ENCODE measurements around the gene PDGFRB. TPM values are rescaled to one million over a fixed set of nuclear protein-coding genes. Genes with fewer than 3 reads are reported as not detected.

Gene PDGFRB
- total and polyA plus RNA-seq, 2 of the 4 experiments (the other 2 are of a cell fraction): 108 to 124 TPM

GRCh38 chr5:150153957-150154617 lies 1.6 kb downstream of the PDGFRB start (continued):
- no peak for TF ChIP-seq USF2 (IDR thresholded peaks at IDR 0.05; ENCODE audit: low read depth, low read length)

- H3K36me3 ChIP-seq (ENCODE audit: control insufficient read depth, insufficient read depth, low read length): peaks cover 43% of the 10 kb centered on the region
- intact Hi-C loops (cut with micrococcal nuclease): no loop called here
- H3K4me2 ChIP-seq (ENCODE audit: low read depth, low read length): peak overlapping the region; percentile 93
- peak overlapping the region; percentile 99 for H3K9ac ChIP-seq (ENCODE audit: low read depth, low read length)
- H3K4me1 ChIP-seq (ENCODE audit: control insufficient read depth, insufficient read depth, low read length): peaks cover 41% of the 10 kb centered on the region
- DNase-seq (peak; percentile 16), ATAC-seq (ENCODE audit: low read depth) (no peak)
- H3K9me3 ChIP-seq (ENCODE audit: control insufficient read depth, insufficient read depth, low read length): no peaks in the 10 kb centered on the region
- peak overlapping the region; percentile 85 for H2BK120ac ChIP-seq (ENCODE audit: low read depth, low read length)
- ChIA-PET POLR2A (ENCODE audit: unreplicated experiment) (interaction anchor here (0.6 to 1.2 kb wide), 2 partner anchors 10 to 147 kb away, joined by 3 to 5 read pairs; no protein-coding TSS in a partner anchor), CTCF (interaction anchor here (0.6 to 1.4 kb wide), 2 partner anchors 67 to 89 kb away, joined by 3 read pairs; no protein-coding TSS in a partner anchor)
- H3K14ac ChIP-seq (replicated peaks; ENCODE audit: low read depth, low read length): peak overlapping the region; percentile 96
- peak overlapping the region; percentile 56 for H2BK20ac ChIP-seq (ENCODE audit: low read depth, low read length)
- peak overlapping the region; percentile 94 for H2AK5ac ChIP-seq (ENCODE audit: low read depth, low read length)
- peaks cover 5 to 66% of the 10 kb centered on the region in 2 experiments for H3K79me1 ChIP-seq (ENCODE audit: low read depth in 1 of 2, low read length in 2 of 2)
- H3K23ac ChIP-seq (ENCODE audit: low read depth, low read length): peak overlapping the region; percentile 94
- peak overlapping the region; percentile 88; the same call in 1 of the 2 replicates for H3K56ac ChIP-seq (ENCODE audit: extremely low read depth, insufficient read depth, low read length)
- WGBS, 2 experiments (ENCODE audit: extremely low coverage in 2 of 2, insufficient read length in 1 of 2): 17% methylated on average over 1 of the region's 2 CpGs; no CpG with 5 or more reads in 1 of the 2 experiments
- H2BK15ac ChIP-seq (ENCODE audit: low read depth, low read length): peak overlapping the region; percentile 31; the same call in 2 of the 3 replicates
- H2AFZ ChIP-seq (replicated peaks; ENCODE audit: low read length, poor library complexity): peak overlapping the region; percentile 9
- dilution Hi-C loops (cut with HindIII; ENCODE audit: low sequenced_read_pairs, unreplicated experiment): no loop called here
- peak overlapping the region; percentile 91 for H2BK5ac ChIP-seq (ENCODE audit: low read depth, low read length, poor library complexity, severe bottlenecking)
- H4K5ac ChIP-seq (ENCODE audit: low read depth, low read length): peak overlapping the region; percentile 8; the same call in 1 of the 2 replicates
- H3K27me3 ChIP-seq (ENCODE audit: control insufficient read depth, insufficient read depth, low read length): no peaks in the 10 kb centered on the region
- H4K20me1 ChIP-seq (ENCODE audit: insufficient read depth, low read length): peaks cover 48% of the 10 kb centered on the region
- H3K18ac ChIP-seq (ENCODE audit: low read depth, low read length): peak overlapping the region; percentile 83
- TF ChIP-seq RCOR1 (IDR thresholded peaks at IDR 0.05; ENCODE audit: insufficient replicate concordance, low read length): no peak
- no peak for TF ChIP-seq ELK1 (IDR thresholded peaks at IDR 0.05; ENCODE audit: borderline replicate concordance, low read depth, low read length)
- TF ChIP-seq RFX5 (IDR thresholded peaks at IDR 0.05; ENCODE audit: low read depth, low read length): no peak
- TF ChIP-seq NFE2L2 (IDR thresholded peaks at IDR 0.05; ENCODE audit: low read depth, low read length): no peak
- no peak for TF ChIP-seq FOS (IDR thresholded peaks at IDR 0.05; ENCODE audit: low read depth, low read length)
- TF ChIP-seq SMC3 (IDR thresholded peaks at IDR 0.05; ENCODE audit: low read depth, low read length): no peak
- TF ChIP-seq BHLHE40 (IDR thresholded peaks at IDR 0.05; ENCODE audit: low read depth, low read length): no peak
- TF ChIP-seq CEBPB (IDR thresholded peaks at IDR 0.05; ENCODE audit: low read depth, low read length): no peak
- TF ChIP-seq POLR2A (IDR thresholded peaks at IDR 0.05; ENCODE audit: low read depth, low read length): no peak
- peak overlapping the region; percentile 99 for H3K4ac ChIP-seq (ENCODE audit: low read depth, low read length)
- in situ Hi-C loops (cut with MboI; ENCODE audit: low sequenced_read_pairs): no loop called here
- peaks cover 31% of the 10 kb centered on the region for H3K9me1 ChIP-seq (ENCODE audit: insufficient read depth, low read length)
- H4K8ac ChIP-seq (ENCODE audit: low read depth in 2 of 2, low read length in 2 of 2): peak overlapping the region; percentile 74 to 89; a peak in 3 of 4 replicates
- peak overlapping the region; percentile 98 for H4K91ac ChIP-seq (ENCODE audit: insufficient read depth, low read depth, low read length)
- H3K4me3 ChIP-seq (ENCODE audit: insufficient read depth, low read depth, low read length): peak overlapping the region; percentile 76
- peak overlapping the region; percentile 96 for H2AK9ac ChIP-seq (replicated peaks; ENCODE audit: low read depth, low read length, poor library complexity)
- H3K27ac ChIP-seq (ENCODE audit: insufficient read depth, low read length): peak overlapping the region; percentile 91
- BruUV-seq (replicated peaks): no TSS peak
These were observed 2.2 kb downstream of the PDGFRB start for GRCh38 chr5:150153483-150153882.
